DMS79 treated with DMSO at 0.1 percent for 48 hours (cell line): Measurements from ENCODE around the gene SYT5.

Source experiments
- DNase-seq: peaks from one replicate; lab custom pipeline; 2025; lab: John Stamatoyannopoulos, UW

Gene SYT5

DNA sequence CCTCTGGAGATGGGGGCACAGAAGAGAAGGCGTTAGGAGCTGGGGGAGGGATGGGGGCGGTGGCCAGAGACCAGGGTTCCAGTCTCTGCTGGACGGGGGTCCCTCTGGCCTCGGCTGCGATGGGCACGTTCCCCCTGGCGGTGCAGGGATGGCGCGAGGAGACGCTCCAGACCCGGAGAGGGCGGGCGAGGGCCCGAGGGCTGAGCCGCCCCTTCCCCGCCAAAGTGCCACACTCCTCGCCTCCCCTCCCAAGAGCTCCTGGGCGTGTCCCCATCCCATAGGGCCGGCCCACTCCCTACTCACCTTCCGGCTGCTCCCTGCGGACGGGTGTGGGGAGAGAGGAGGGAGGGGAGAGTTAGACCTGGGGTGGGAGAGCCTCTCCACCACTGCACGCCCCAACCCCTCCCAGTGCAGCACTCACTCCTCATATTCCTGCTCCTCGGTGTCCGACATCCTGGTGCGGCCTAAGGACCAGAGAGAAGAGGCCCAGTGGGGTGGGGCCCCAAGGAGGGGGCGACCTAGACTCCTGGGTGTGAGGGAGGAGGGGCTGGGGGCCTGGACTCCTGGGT is 33.3 kb downstream of the SYT5 start:
- DNase-seq = peak; percentile 79

DNA sequence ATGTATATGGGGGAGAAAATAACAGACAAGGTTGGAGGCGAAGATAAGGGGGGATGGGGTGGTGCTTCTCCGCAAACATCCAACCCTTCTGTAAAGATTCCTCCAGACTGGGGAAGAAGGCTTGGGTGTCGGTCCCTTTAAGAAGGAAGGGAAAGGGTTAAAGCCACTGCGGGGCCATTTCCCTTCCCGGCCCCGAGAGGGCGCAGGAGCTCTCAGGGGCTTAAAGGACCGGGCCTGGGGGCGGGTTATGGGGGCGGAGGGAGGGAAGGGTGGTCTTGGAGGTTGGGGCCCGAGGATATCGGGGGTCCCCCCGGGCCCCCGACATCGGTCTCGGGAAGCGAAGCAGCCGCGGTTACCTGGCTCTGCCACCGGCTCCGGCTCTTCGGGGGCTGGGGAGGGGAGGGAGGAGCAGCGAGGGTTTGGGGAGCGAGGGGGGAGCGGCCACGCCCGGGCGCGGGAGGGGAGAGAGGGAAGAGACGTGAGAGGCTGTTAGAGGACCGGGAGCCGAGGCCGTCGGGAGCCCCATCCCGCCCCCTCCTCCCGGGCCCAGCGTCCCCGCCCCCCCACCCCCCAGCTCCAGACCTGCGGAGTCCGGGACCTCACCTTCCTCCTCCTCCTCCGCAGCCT is 33.9 kb downstream of the SYT5 start:
- DNase-seq = peak; percentile 45

GRCh38 chr19:55145232-55145631 is 34.9 kb downstream of the SYT5 start:
- no peak for DNase-seq

DNA sequence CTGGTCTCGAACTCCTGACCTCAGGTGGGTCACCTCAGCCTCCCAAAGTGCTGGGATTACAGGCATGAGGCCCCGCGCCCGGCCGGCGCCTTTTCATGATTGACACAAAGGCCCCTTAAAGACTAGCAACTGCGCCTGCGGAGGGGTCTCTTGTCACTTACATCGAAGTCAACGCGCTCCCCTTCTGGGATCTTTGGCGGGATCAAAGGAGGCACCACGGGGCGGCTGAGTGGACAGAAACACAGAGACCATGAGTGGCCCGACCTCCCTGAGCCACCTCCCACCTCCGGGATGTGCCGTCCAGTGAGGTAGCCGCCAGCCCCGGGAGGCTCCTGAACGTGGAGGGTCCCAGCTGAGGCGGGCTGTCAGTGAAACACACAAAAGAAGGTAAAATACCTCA is 38.4 kb downstream of the SYT5 start:
- no peak for DNase-seq

DNA sequence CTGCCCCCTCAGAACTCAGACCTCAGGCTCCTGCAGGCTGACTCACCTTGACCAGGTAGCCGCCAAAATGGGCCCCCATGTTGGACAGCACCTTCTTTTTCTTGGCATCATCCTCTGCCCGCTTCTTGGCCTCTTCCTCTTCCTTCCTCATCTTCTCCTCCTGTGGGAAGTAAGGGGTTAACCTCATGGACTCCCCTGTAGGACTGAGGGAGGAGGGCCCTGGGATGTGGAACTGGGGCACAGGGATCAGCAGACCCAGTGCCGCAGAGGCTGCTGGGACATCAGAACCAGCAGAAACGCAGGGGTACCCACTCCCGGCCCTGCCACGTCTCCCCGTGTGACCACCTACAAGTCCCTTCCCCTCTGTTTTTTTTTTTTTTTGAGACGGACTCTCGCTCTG is 42.2 kb downstream of the SYT5 start:
- DNase-seq = no peak

DNA sequence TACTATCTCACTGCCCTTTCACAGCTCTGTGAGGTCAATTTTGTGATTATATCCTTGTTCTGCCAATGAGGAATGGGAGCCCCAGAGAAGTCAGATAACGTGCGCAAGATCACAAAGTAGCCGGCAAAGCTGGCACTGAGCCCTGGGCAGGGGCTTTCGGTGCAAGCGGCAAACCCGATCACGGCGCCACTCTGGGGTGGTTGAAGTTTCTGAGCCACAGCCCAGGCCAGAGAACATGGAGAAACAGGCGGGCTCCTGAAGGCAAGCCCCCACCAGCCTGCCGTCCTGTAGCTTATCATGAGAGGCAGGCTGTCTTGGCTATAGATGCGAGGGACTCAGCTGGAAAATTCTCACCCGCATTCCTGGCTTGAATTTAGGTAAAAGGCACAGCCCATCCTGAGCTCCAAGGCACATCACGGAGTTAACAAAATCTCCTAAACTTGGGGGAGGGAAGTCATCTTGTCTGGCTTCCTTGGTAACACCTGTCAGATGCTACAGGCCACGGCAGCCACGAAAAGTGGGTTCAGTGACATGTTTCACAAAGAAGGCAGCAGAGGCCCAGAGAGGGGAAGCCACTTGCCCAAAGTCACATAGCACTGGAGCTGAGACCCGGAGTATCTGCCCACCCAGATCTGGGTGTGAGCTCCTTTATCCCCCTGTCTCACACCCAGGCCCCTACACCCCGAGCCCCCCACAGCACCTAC is 43.5 kb downstream of the SYT5 start:
- DNase-seq = no peak

DNA sequence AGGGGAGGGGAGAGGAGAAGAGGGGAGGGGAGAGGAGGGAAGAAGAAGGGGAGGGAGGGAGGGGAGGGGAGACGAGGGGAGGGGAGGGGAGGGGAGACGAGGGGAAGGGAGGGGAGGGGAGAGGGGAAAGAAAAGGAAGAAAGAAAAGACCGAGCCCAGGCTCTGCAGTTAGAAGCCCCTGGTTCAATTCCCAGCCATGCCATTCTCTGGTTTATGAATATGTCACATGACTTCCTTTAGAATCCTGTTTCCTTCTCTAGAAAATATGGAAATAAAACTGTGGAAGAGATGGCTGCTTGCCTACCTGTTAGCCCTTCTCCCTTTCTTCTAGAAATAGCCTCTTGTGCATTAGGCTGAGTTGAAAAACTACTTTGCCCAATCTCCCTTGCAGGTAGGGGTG is 45.4 kb downstream of the SYT5 start:
- DNase-seq = no peak

- no peak for DNase-seq
Observed at GRCh38 chr19:55133639-55134444, 46.2 kb downstream of the SYT5 start.

DNA sequence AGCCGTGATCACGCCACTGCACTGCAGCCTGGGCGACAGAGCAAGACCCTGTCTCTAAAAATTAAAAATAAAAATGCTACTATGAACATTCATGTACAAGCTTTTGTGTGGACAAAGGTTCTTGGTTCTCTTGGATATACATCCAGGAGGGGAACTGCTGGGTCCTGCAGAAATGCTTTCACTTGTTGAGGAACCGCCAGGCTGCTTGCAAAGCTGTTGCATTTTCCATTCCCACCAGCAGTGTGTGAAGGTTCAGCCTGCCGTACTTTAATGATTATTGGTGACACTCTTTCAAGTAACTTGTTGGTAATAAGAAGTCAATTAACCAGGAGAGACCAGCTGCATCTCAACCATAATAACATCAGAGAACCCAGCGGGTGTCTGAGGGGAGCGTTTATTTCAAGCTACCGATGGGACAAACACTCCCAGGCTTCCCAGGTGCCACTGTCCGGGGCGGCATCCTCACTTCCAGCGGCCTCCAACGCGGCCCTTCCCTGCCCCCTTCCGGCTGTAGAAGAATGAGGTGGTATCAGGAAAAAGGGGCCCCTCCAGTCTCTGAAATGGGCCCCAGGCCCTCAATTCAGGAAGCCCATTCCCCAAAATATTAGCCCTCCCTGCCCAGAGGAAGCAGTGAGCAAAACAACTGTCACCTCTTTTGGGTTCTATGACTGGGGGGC is 47.5 kb downstream of the SYT5 start:
- no peak for DNase-seq

- DNase-seq = no peak
Observed at GRCh38 chr19:55131421-55131820, 48.7 kb downstream of the SYT5 start.
